Spleen (tissue), 7 donors: ENCODE measurements around the gene MX1.

Experiments
- CTCF ChIP-seq, 11 experiments: fragments of 200-600 bp in 7 of 11; fragments of 450-650 bp in 4 of 11; sonication (generic) in 4 of 11; IDR thresholded peaks in 8 of 11; conservative IDR thresholded peaks in 3 of 11; 1 replicate in 7 of 11; 2 replicates in 4 of 11; pipeline versions ENCODE4 v1.4.0 to v1.8.0; 2016 to 2021; ENCODE audit warnings: antibody characterized with exemption in 11 of 11, inconsistent platforms in 4 of 11, mild to moderate bottlenecking in 1 of 11
- POLR2A ChIP-seq, 3 donors: fragments of 450-650 bp; IDR thresholded peaks; one replicate each; pipeline ENCODE4 v1.5.1; 2017; ENCODE audit warnings: antibody characterized with exemption in 3 of 3, mild to moderate bottlenecking in 1 of 3
- POLR2AphosphoS5 ChIP-seq, 3 donors: sonication (generic); formaldehyde crosslinking; IDR thresholded peaks; one replicate each; pipeline ENCODE4 v1.5.1; 2017; ENCODE audit warnings: antibody characterized with exemption in 3 of 3
- donor health status: DM: no; HTN: no; CAD: no; lungs with moderate emphysema.
- donor health status: DM: no; HTN: no; CAD: no.
- donor health status: DM: no; HTN: no; CAD: no.

- TF ChIP-seq CTCF (IDR thresholded peaks at IDR 0.05 in 8 of 11, conservative IDR thresholded peaks at IDR 0.05 in 3 of 11), result no peak
- TF ChIP-seq POLR2A (IDR thresholded peaks at IDR 0.05), result no peak
- no peak for TF ChIP-seq POLR2AphosphoS5 (IDR thresholded peaks at IDR 0.05)
Observed at GRCh38 chr21:41398831-41399230, 27.2 kb upstream of the MX1 start.
